K562 (cell line): ENCODE results near the gene NASP. TPM values are rescaled to one million over a fixed set of nuclear protein-coding genes. Genes with fewer than 3 reads are reported as not detected.
A peak's percentile ranks its signal among the peaks of the same experiment; 100 is the strongest.

Source experiments
- CBFB ChIP-seq: sonication (generic); formaldehyde crosslinking; IDR thresholded peaks from 2 replicates; pipeline ENCODE4 v1.4.0; 2020; ENCODE audit warnings: mild to moderate bottlenecking, missing genetic modification reagents
- ETV5 ChIP-seq: sonication (generic); formaldehyde crosslinking; IDR thresholded peaks from 2 replicates; pipeline ENCODE4 v1.4.0; 2020; ENCODE audit warnings: low read depth, mild to moderate bottlenecking, missing genetic modification reagents
- FOXA3 ChIP-seq, 2 experiments: fragments of 450-650 bp in 1 of 2; sonication (generic) in 1 of 2; formaldehyde crosslinking; IDR thresholded peaks in 1 of 2; conservative IDR thresholded peaks in 1 of 2; 2 replicates each; pipeline versions ENCODE4 v1.4.0 to v1.8.0; 2020 to 2022; ENCODE audit warnings: mild to moderate bottlenecking in 2 of 2, missing genetic modification reagents in 1 of 2
- FOXK2 ChIP-seq, 2 experiments: fragments of 450-650 bp; IDR thresholded peaks in 1 of 2; conservative IDR thresholded peaks in 1 of 2; 2 replicates each; pipeline ENCODE4 v1.6.1; 2016; ENCODE audit warnings: low read depth in 2 of 2, mild to moderate bottlenecking in 1 of 2
- KDM5B ChIP-seq: fragments of 200-600 bp; sonication (generic); IDR thresholded peaks from 2 replicates; pipeline ENCODE4 v1.6.1; 2012; ENCODE audit warnings: low read depth, mild to moderate bottlenecking, moderate library complexity, low read length, control low read depth, inconsistent platforms; ENCODE audit not compliant: insufficient replicate concordance
- MNT ChIP-seq, 2 experiments: fragments of 450-650 bp; conservative IDR thresholded peaks; 2 replicates each; pipeline ENCODE4 v1.6.1; 2017; ENCODE audit warnings: mild to moderate bottlenecking in 2 of 2, moderate library complexity in 2 of 2
- NONO ChIP-seq, 2 experiments: fragments of 200-400 bp in 1 of 2; fragments of 450-650 bp in 1 of 2; formaldehyde crosslinking in 1 of 2; IDR thresholded peaks; 2 replicates each; pipeline ENCODE4 v1.6.1; 2017; ENCODE audit warnings: low read depth in 2 of 2, mild to moderate bottlenecking in 2 of 2, moderate library complexity in 2 of 2, low read length in 1 of 2
- NR0B1 ChIP-seq: fragments of 450-650 bp; IDR thresholded peaks from one replicate; pipeline ENCODE4 v1.6.1; 2018; ENCODE audit warnings: mild to moderate bottlenecking, moderate library complexity; ENCODE audit not compliant: partially characterized antibody
- NUFIP1 ChIP-seq: fragments of 450-650 bp; IDR thresholded peaks from 2 replicates; pipeline ENCODE4 v1.6.1; 2018; ENCODE audit not compliant: partially characterized antibody
- PCBP1 ChIP-seq: fragments of 200-400 bp; formaldehyde crosslinking; IDR thresholded peaks from 2 replicates; pipeline ENCODE4 v1.6.1; 2018; ENCODE audit warnings: mild to moderate bottlenecking, low read depth, low read length; ENCODE audit not compliant: poor library complexity, severe bottlenecking
- RNF2 ChIP-seq: sonication (generic); IDR thresholded peaks from 2 replicates; pipeline ENCODE4 v1.6.1; 2016
- SAP30 ChIP-seq: fragments of 200-600 bp; sonication (generic); IDR thresholded peaks from 2 replicates; pipeline ENCODE4 v1.6.1; 2012; ENCODE audit warnings: borderline replicate concordance, low read depth, mild to moderate bottlenecking, moderate library complexity, low read length, control low read depth, inconsistent platforms; ENCODE audit not compliant: insufficient read depth, poor library complexity, severe bottlenecking
- ZNF316 ChIP-seq: fragments of 450-650 bp; IDR thresholded peaks from 2 replicates; pipeline ENCODE4 v1.6.1; 2016
- ZNF511 ChIP-seq: sonication (generic); formaldehyde crosslinking; IDR thresholded peaks from 2 replicates; pipeline ENCODE4 v1.8.0; 2022; ENCODE audit warnings: mild to moderate bottlenecking, missing genetic modification reagents
- ZSCAN29 ChIP-seq: fragments of 450-650 bp; IDR thresholded peaks from 2 replicates; pipeline ENCODE4 v1.6.1; 2017
- polyA plus RNA-seq, 8 experiments: library from polyadenylated mRNA; depleted of rRNA in 4 of 8; stranded (reverse) in 5 of 8; unstranded in 3 of 8; fragments of >200 nt; fragmentation: Nextera tagmentation in 2 of 8; fragmentation: Illumina TruSeq in 1 of 8; extraction: Ambion mirVana in 2 of 8; extraction: Trizol in 1 of 8; gene quantifications; 2 replicates each; pipeline versions ENCODE4 v1.2.1 to v1.2.3, GENCODE V29; 2011 to 2014; ENCODE audit warnings: inconsistent platforms in 1 of 8, missing spikeins in 1 of 8
- total RNA-seq, 7 experiments: library from RNA; depleted of rRNA in 6 of 7; stranded (reverse); fragments of >200 nt in 6 of 7; fragmentation: Illumina TruSeq in 2 of 7; extraction: Trizol in 2 of 7; gene quantifications; 2 replicates each; pipeline versions ENCODE4 v1.2.1 to v1.2.3, GENCODE V29; 2011 to 2021; ENCODE audit warnings: low replicate concordance in 1 of 7
- TF ChIP-seq, protein P1 (sequence below), 2 experiments: IDR thresholded peaks in 1 of 2; conservative IDR thresholded peaks in 1 of 2; 2 replicates each; pipeline ENCODE4 v1.6.1; 2016; ENCODE audit warnings: low read depth in 2 of 2, mild to moderate bottlenecking in 1 of 2, missing compliant biosample characterization in 1 of 2, missing genetic modification characterization in 1 of 2, moderate library complexity in 1 of 2
- TF ChIP-seq, protein P2 (sequence below): fragments of 200-800 bp; sonication (Bioruptor generic); IDR thresholded peaks from 2 replicates; pipeline ENCODE4 v1.6.1; 2017; ENCODE audit warnings: missing genetic modification characterization, missing compliant biosample characterization

NASP gene
- total and polyA plus RNA-seq, 9 of the 15 experiments (the other 6 are each of a cell fraction or from before 2014, with no cell fraction given), result 199 to 578 (median 419) TPM

- TF ChIP-seq, protein P1, sequence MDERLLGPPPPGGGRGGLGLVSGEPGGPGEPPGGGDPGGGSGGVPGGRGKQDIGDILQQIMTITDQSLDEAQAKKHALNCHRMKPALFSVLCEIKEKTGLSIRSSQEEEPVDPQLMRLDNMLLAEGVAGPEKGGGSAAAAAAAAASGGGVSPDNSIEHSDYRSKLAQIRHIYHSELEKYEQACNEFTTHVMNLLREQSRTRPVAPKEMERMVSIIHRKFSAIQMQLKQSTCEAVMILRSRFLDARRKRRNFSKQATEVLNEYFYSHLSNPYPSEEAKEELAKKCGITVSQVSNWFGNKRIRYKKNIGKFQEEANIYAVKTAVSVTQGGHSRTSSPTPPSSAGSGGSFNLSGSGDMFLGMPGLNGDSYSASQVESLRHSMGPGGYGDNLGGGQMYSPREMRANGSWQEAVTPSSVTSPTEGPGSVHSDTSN (CRISPR knock-in tag; IDR thresholded peaks at IDR 0.05; ENCODE audit: low read depth), result no peak
- TF ChIP-seq, protein P1 (tag; conservative IDR thresholded peaks at IDR 0.05; ENCODE audit: low read depth), result 0 out of 2 replicates have a peak, but pooled peaks have one; percentile 25
- peak; percentile 64 to 79; a peak in 3 of 4 replicates for TF ChIP-seq FOXK2 (conservative IDR thresholded peaks at IDR 0.05 in 1 of 2, IDR thresholded peaks at IDR 0.05 in 1 of 2; ENCODE audit: low read depth in 2 of 2)
- TF ChIP-seq NONO (IDR thresholded peaks at IDR 0.05; ENCODE audit: low read depth in 2 of 2, low read length in 1 of 2), result peak in 1 of 2 experiments; percentile 79; a peak in 2 of 4 replicates
- TF ChIP-seq SAP30, result peak; percentile 81
- TF ChIP-seq RNF2, result peak; percentile 49
- no peak for TF ChIP-seq ZSCAN29
- no peak for TF ChIP-seq NR0B1
- peak; percentile 70 to 81 for TF ChIP-seq MNT (conservative IDR thresholded peaks at IDR 0.05)
- TF ChIP-seq, protein P2, sequence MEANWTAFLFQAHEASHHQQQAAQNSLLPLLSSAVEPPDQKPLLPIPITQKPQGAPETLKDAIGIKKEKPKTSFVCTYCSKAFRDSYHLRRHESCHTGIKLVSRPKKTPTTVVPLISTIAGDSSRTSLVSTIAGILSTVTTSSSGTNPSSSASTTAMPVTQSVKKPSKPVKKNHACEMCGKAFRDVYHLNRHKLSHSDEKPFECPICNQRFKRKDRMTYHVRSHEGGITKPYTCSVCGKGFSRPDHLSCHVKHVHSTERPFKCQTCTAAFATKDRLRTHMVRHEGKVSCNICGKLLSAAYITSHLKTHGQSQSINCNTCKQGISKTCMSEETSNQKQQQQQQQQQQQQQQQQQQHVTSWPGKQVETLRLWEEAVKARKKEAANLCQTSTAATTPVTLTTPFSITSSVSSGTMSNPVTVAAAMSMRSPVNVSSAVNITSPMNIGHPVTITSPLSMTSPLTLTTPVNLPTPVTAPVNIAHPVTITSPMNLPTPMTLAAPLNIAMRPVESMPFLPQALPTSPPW (CRISPR knock-in tag), result peak; percentile 80
- peak; percentile 87; the same call in 1 of the 2 replicates for TF ChIP-seq CBFB (CRISPR knock-in tag)
- TF ChIP-seq FOXA3 (CRISPR knock-in tag; conservative IDR thresholded peaks at IDR 0.05 in 1 of 2, IDR thresholded peaks at IDR 0.05 in 1 of 2), result 0 out of 4 replicates have a peak, but pooled peaks of 1 of the 2 experiments have one; percentile 10
- no peak for TF ChIP-seq ZNF316
- TF ChIP-seq ZNF511 (CRISPR knock-in tag), result peak; percentile 72
- no peak for TF ChIP-seq NUFIP1
- TF ChIP-seq ETV5 (CRISPR knock-in tag), result 0 out of 2 replicates have a peak, but pooled peaks have one; percentile 50
- TF ChIP-seq KDM5B, result no peak
- peak; percentile 78 for TF ChIP-seq PCBP1
Observed at GRCh38 chr1:45584351-45585109, 689 bp downstream of the NASP start (continued).
